Measurements from ENCODE around the gene SARDH.
"Not testable (repeated sequence)": the region's sequence is repeated elsewhere in the genome, so short reads cannot be mapped to it uniquely, and the experiment has no call there.

The SARDH gene

DNA sequence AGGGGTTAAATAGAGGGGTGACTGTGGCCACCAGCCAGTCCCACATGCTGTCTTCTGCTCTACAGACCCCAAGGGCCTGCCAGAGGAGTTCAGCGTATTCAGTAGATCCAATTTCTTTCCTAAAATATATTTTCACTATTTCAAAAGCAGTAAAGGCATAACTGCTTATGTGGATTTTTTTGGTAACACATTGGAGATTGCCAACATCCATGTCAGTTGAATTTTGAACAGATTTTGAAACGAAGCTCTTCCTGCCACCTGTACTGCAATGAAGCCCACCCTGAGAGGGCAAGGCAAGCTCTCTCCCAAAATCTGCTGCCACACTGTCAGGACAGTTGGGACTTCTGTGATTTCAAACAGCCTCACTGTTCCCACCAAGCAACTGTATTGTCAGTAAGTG, 37.1 kb upstream of the SARDH start:
- no peak for DNase-seq

DNA sequence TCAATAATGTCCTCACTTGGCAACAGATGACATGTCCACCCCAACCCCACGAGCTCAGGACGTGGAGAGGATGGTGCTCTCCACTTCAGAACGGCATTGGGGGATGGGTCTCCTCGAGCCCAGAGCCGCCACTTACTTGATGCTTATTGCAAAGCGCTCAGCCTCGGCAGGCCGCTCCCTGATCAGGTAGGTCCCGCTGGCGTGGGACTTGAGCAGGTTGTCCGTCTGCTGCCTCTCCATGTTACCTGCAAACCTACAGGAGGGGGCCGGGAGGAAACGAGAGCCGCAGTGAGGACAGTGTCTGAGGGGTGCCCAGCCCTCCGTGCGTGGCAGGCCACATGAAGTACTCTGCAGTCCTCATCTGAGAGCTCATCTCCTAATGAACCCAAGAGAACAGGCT, 36.6 kb upstream of the SARDH start:
- no peak for DNase-seq

DNA sequence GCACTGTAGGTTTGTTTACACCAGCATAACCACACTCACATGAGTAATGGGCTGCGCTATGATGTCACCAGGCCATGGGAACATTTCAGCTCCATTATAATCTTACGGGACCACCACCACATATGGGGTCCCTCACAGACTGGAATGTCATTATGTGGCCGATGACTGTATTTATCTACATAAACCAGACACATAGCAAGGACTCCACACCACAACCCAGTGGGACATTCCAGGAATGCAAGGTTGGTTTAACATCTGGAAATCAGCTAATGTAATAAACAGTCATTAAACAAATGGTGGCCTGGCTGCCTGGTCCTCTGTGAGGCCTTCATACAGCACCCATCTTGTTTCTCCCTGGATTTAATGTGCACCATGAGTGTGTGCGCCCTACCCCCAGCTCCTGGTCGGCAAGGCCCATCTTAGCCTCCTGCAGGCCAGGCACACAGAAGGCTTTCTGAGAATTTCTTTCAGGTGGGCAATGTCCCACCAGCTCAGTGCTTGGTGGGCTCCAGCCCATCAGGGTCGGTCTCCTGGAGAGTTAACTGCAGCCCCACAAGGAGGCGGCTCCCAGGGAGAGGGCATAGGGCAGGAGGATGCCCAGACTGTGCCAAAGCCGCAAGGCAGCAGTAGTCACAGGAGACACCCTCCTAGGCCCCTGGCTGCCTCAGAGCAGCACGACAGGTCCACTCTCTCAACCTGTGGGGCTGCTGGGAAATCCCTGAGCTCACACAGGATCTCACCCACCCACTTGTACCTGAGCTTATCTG, 35.9 kb upstream of the SARDH start:
- DNase-seq, result no peak

DNA sequence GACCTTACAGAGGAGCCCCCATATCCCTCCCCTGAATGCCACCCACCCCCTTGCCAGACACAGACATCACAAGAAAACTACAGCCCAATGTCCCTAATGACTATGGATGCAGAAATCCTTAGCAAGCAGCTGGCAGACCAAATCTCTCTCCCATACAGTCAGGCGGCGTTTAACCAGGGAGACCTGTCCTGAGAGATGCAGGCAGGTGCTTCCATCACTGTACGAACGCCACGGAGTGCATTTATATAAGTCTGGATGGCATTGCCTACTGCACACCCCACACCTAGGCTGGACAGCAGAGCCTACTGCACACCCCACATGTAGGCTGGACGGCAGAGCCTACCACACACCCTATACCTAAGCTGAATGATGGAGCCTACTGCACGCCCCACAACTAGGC, 34.4 kb upstream of the SARDH start:
- DNase-seq, result no peak

DNA sequence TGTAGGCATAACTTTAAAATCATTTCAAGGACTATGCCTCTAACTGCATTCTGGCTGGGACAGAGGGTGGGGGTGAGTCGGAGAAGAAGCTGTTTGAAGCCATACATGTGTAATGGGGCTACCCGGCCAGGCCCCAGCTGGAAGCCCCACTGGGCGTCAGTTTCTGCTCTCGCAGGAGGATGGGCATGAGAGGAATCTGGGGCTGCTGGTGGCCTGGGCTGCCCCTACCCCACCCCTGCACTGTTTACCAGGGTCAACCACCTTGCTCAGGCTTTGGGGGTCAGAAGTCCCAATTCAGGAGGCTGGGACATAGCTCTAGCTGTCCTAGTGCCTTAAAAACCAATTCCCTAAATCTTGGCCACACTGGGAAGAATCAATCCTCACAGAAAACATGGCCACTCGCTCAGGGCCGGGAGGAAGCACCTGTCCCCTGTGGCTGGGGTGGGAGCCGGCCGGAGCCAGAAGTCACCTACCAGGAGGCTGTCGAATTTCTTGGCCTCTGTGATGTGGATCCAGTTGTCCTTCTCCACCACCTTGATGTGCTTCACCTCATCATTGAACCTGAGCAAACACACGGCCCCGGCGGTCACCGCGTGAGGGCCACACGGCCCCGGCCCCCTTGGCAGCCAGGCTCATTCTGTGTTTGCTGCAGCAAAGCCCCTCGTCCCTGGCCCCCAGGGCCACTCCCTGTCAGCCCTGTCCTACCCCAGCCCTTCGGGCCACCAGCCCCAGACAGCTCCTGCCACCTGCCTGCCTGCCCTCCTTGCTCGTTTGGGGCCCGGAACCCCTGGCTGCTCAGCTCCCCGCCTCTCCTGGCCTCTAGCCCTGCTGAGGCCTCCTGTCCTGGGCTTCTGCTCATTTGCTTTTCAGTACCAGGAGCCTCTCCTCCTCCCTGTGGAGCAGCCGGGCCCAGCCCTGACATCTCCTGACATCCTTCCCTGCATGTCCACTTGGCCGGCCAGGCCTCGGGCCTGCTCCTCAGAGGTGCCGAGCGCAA, 33.6 kb upstream of the SARDH start:
- no peak for DNase-seq

DNA sequence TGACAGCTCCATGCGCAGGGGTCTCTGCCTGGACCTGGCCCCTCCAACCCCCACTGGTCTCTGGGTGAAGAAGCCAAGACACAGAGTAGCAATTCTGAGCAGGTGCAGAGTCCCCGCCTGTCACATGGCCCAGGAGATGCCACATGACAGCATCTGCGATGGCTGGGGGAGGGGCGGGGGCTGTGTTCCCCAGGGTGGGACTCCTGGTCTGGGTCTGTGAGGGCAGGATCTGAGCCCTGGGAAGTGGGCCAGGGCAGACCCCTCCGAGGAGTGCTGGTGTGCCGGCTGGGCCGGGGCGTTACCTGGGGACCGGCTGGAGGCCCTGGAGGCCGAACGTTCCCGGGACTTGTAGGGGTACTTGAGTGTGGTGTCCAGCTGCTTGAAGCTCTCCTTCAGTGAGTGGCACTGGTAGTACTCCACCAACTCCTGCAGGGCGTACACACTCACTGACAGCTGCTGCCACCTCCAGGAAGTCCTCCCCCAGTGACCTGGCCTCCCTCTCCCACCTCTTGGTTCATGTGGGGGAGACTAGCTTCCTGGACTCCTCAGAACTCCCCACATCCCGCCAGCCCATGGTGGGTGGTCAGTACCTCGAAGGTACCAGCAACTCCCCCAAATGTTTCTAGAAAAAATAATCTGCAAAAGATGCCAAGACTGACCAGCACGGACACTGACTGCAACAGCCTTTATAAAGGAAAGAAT, 32.1 kb upstream of the SARDH start:
- DNase-seq, result no peak

DNA sequence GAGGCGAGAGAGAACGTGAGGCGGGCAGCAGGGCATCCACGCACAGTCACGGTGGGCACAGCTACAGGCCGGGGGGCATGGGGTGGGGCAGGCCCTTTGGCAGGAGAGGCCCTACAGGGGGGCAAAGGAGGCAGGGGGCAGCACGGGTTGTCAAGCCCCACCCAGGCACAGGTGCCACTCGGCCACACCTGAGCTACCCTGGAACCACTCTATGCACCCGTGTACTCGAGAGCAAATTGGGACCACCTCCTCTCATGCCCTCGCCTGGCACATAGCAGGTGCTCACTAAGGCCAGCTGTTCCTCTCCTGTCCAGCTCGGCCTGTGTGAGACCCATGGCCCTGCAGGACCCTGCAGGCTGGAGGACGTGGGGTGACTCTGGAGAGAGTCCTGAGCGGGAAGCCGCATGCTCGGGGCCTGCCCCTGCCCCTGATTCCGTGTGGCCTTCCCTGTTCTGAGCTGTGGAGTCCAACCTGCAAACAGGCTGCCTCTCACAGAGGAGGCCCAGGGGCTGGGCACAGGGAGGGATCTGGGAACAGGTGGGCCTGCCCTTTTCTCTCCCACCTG, 31.4 kb upstream of the SARDH start:
- DNase-seq, result no peak

DNA sequence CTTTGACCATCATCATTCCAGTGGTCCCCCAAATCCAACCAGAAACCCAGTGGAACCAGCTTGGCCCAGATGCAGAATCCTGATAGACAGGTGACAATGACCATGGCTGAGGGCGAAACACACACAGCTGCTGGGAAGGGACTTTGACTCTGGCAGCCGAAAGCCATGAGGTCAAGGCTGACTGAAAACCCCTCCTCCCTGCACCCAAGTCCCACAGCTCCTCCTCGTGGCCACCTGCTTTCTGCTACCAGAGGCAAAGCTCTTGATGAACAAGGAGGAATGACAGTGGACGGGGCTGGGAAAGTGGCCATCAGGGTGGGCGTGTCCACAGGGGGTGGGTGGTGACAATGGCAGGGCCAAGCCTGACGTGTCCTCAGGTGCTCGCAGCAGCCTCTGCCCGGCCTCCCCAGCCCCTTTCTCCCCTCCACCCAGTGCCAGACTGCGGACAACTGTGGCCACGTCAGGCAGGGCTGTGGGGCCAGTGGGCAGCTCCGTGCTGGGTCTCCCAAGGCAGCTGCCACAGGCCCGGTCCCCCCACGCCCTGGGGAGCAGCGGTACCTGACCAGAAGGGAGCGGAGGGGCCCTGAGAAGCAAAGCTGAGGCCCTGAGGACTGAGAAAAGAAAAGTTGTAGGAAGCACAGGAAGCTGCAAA, 30.8 kb upstream of the SARDH start:
- DNase-seq, result no peak

DNA sequence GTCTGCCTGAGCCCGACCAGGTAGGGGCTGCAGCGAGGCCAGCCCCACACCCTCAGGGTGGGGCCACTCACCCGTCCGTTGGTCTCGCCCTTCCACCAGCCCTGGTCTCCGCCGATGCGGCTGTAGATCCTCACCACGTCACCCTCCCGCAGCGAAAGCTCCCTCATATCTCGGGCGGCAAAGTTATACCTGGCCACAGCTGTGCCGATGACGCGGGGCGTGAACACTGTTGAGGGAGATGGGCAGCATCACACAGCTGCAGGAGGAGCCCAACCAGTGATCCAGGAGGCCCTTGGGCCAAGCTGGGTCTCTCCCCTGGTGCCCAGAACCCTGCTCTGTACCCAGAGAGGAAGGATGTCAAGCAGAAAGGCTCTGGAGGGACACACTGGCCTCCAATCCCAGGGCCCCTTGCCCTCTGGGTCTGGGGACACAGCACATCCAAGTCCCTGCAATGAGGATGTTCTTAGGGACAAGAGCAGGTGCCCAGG, 30.3 kb upstream of the SARDH start:
- no peak for DNase-seq

DNA sequence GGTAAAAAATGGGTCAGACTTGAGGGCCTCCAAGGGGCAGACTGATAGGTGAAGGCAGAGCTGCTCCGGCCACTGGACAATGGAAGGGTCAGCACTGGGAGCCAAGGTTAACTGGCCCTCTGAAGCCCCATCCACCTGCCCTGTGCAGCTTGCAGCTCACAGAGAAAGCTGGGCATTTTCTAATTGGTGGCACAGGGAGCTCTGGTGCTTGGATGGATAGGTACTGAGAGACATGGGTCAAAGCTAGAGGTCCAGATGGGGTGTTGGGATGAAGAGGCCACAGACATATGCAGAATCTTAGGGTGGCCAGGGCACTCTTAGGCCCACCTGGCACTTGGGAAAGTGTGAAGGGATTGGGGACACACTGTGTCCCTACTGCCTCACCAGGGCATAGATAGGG, 29.5 kb upstream of the SARDH start:
- DNase-seq, result no peak

DNA sequence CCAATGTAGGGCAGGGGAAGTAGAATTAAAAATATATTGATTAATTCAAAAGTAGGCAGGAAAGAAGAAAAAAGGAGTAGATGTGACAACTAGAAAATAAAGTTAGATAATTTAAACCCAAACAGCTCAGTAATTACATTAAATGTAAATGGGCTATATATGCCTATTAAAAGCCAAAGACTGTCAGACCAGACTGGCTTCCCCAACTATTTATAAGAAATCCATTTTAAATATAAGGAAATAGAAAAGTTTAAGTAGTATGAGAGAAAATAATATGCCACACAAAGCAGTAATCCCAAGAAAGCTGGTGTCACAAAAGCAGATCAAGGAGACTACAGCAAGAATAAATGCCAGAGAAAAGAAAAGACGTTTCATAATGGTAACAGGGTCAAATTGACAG, 28.9 kb upstream of the SARDH start:
- DNase-seq, result no peak

DNA sequence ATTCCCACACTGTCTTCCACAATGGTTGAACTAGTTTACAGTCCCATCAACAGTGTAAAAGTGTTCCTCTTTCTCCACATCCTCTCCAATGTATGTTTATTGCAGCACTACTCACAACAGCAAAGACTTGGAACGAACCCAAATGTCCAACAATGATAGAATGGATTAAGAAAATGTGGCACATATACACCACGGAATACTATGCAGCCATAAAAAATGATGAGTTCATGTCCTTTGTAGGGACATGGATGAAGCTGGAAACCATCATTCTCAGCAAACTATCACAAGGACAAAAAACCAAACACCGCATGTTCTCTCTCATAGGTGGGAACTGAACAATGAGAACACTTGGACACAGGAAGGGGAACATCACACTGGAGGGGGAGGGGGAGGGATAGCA, 28.1 kb upstream of the SARDH start:
- DNase-seq, result not testable (repeated sequence)

DNA sequence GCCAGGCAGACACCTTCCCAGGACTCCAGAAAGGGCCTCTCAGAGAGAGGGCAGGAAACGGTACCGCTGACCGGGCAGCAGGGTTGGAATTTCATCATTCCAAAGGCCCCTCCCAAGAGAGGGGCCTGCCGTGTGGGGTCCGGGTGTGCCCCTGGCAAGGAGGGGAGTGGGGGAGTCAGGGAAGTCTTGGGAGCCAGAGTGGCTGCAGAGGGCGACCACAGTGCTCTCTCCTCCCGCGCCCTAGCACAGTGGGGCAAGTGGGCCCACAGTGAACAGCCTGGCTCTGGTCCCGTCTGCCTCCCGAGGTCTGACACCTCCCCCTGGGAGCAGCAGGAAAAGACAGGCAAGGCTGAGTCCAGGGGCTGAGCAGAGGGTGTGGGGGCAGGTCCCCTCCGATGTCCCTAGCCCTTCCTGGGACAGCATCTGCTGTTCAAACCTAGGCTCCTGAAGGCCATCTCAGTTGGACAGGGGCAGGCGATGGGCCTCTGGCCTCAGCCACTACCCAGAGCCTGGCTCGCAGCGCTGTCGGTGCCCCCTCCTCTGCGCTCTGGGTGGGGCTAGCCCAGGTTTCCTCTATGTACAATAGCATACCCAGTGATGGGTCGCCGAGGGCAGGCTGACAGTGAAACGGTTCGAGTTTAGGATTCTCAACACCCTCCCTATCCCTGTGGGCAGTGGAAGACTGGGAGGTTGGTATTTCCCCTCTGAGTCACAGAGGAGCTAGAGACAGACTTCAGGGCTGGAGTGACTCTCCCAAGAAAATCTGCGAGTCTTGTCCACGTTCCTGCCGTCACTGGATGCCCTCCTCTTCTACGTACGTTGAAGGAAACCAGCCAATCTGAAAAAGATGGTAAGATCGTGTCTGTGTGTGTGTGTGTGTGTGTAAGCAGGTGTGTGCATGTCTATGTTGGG, 25.4 kb upstream of the SARDH start:
- no peak for DNase-seq

DNA sequence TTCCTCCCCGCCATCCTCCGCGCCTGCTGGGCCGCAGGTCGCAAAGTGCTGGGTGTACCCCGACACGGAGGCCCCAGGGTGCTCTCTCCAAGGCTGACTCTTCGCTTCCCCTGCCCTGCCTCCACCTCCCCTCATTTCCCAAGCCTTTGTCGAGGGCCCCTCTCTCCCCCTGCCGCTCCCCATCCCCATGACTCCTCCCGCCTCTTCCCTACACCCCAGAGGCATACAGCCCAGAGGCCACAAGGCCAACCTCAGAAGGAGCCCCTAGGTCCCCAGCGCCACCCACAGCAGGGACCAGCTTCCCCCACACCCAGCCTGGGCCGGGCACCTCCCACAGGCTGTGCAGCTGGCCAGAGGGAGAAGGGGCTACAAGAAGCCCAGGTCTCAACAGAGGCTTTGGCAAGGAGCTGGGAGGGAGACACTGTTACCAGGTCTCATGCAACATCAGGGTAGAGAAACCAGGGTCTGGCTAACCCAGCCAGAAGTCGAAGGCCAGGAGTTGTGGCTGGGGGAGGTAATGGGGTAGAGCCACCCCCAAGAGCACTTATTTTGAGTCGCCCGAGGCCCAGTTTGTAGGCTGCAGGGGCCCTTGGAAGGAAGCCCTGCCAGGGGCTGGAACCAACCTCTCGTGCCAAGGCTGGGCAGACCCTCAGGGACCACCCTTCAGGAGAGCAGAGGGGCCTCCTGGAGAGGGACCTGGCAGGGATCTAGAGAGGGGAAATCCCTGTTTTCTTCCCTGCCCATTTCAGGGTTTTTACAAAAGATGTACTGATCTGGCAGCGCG, 24.5 kb upstream of the SARDH start:
- DNase-seq, result no peak

DNA sequence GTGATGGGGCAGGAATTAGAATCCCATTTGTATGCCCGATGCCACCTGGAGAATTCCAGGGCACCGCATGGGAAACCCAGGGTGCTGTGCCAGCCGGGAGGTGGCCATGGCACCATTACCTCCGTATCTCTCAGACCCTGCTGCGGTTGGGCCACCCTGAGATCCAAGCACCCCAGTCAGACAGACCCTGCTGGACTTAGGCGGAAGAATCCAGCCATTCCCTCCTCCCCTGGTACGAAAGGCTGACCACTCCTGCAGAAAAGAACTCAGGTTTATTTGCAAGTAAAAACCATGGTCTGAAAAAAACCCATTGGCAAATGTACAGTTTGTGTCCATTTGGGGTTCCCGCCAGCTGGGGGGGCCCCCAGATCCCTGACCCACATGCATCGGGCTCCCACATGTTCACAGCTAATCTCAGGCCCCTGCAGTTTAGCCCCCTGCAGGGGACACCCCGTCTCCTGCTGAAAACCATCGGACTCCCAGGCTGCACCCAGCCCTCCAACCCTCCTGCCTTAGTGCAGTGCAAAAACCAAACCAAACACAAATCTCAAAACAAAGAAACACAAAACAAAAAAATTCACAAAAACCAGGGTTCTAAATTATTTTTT, 23.6 kb upstream of the SARDH start:
- no peak for DNase-seq

DNA sequence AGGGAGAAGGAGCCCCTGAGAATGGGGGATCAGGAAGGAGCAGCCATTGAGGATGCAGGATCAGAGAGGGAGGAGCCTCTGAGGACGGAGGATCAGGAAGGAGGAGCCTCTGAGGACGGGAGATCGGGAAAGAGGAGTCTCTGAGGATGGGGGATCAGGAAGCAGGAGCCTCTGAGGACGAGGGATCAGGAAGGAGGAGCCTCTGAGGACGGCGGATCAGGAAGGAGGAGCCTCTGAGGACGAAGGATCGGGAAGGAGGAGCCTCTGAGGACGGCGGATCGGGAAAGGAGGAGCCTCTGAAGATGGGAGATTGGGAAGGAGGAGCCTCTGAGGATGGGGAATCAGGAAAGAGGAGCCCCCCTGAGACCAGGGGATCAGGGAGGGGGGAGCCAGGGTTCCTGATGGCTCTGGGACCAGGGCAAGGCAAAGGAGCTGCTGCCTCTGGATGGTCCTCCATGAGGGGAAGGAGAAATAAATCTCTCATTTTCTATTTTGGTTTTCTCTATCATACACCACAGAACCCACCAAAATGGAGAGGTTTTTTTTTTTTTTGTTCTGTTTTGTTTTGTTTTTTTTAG, 22.6 kb upstream of the SARDH start:
- no peak for DNase-seq

DNA sequence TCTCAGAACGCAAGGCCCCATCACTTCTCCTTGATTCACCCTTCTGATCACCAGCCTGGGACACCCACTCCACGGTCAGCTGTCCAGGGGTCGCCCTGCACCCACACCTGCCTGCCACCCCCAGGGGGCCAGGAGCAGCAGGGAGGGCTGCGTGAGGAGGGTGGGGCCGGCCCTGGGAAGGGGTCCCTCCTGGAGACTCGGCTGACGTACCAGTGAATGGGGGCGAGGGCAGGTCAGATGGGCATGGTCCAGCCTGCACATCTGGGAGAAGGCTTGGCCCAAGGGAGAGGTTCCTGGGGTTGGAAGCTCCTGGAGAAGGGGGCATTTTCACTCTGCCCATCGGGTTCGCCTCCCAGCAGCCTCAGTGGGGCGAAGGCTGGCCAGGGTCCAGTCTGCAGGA, 21.8 kb upstream of the SARDH start:
- no peak for DNase-seq

DNA sequence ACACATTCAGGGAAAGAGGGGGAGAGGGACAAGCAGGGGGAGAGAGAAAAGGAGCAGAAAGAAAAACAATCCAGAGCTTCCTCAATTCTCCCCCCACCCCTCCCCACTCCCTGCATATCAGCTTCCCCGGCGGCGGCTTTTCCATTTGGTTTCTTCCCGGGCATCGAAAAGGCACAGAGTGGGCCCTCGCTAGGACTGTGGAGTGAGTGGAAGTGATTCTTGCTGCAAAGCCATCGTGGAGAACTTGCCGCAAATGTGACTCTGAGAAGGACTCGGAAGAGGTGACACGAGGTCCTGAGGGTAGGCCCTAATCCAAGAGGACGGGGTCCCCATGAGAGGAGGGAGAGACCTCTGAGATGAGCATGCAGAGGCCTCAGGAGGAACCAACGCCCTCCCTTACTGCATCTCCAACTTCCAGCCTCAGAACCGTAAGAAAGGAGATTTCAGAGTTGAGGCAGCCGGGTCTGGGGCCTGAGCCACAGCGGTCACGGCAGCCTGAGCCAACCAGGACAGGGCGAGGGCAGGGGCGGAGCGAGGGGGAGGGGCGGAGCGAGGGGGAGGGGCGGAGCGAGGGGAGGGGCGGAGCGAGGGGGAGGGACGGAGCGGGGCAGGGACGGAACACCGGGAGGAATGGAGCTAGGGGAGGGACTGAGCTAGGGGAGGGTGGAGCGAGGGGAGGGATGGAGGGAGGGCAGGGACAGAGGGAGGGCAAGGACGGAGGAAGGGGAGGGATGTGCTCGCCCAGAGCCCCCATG, 21.2 kb upstream of the SARDH start:
- no peak for DNase-seq

DNA sequence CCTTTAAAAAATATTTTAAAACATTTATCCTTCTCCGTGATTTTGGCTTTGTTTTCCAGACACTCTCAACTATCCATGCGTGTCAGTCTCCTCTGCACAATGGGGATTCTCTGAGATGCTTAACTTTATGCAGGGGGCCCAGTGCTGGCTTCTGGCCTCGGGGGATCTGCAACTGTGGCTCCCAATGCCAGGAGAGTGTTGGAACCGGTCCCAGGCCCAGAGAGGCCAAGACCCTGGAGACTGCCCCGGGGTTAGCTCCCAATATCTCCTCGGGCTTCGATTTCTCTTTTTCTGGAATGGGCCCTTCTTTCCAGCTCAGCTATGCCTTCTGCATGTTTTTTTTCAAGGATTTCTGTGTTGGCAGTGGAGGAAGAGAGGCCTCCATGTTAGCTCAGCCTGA, 20.1 kb upstream of the SARDH start:
- no peak for DNase-seq

Measured in effector CD8-positive, alpha-beta T cell (primary cell).